Activated T-cell treated with anti-CD3 and anti-CD28 coated beads, Interleukin-2, amount 50 U/mL, for 24 hours (primary cell): ENCODE measurements around the gene NACA.
A peak's percentile ranks its signal among the peaks of the same experiment; 100 is the strongest.
"Not testable (repeated sequence)": the region's sequence is repeated elsewhere in the genome, so short reads cannot be mapped to it uniquely, and the experiment has no call there.

Experiments
- DNase-seq: peaks from one replicate; pipeline ENCODE4 v3.0.0-alpha.2; 2020
- H3K27ac Mint-ChIP-seq: 2 replicates; pipeline ENCODE4 v1.8.0; 2020; ENCODE audit warnings: mild to moderate bottlenecking, mixed read lengths
- H3K27me3 Mint-ChIP-seq: 2 replicates; pipeline ENCODE4 v1.8.0; 2020; ENCODE audit warnings: mixed read lengths
- H3K36me3 Mint-ChIP-seq: 2 replicates; pipeline ENCODE4 v1.8.0; 2020; ENCODE audit warnings: low read depth, mixed read lengths
- H3K4me1 Mint-ChIP-seq: 2 replicates; pipeline ENCODE4 v1.8.0; 2020; ENCODE audit warnings: low read depth, mixed read lengths
- H3K4me3 Mint-ChIP-seq: 2 replicates; pipeline ENCODE4 v1.8.0; 2020; ENCODE audit warnings: mild to moderate bottlenecking, moderate library complexity, mixed read lengths
- H3K9me3 Mint-ChIP-seq: 2 replicates; pipeline ENCODE4 v1.8.0; 2020; ENCODE audit warnings: mixed read lengths

The NACA gene

GRCh38 chr12:56751712-56752598 is 26.9 kb upstream of the NACA start, which contains the start of gene PRIM1:
PRIM1 (minus strand) TSS chr12:56752323; CDS start chr12:56752298, 25 bp downstream.
- DNase-seq, result peak; percentile 92
- Mint-ChIP-seq H3K27me3 (no peaks in the 10 kb centered on the region), H3K27ac (peak within 1 kb of the TSS; percentile 100), H3K4me1 (peaks cover 35% of the 10 kb centered on the region), H3K36me3 (peaks cover 50% of the 10 kb centered on the region), H3K4me3 (peak within 1 kb of the TSS; percentile 95), H3K9me3 (no peaks in the 10 kb centered on the region)

- H3K27ac Mint-ChIP-seq, H3K27me3 Mint-ChIP-seq, H3K9me3 Mint-ChIP-seq, DNase-seq: not testable (repeated sequence)
- H3K36me3 Mint-ChIP-seq, result peaks cover 64% of the 10 kb centered on the region
- H3K4me3 Mint-ChIP-seq, result peak overlapping the region; percentile 95
- H3K4me1 Mint-ChIP-seq, result peaks cover 39% of the 10 kb centered on the region
Measured at GRCh38 chr12:56750596-56750995, 25.5 kb upstream of the NACA start.

GRCh38 chr12:56749853-56750252 is 24.8 kb upstream of the NACA start:
- peaks cover 36% of the 10 kb centered on the region for H3K4me1 Mint-ChIP-seq
- peak overlapping the region; percentile 78 for H3K27ac Mint-ChIP-seq
- DNase-seq, result no peak
- peaks cover 70% of the 10 kb centered on the region for H3K36me3 Mint-ChIP-seq
- H3K4me3 Mint-ChIP-seq, result peak overlapping the region; percentile 66
- H3K9me3 Mint-ChIP-seq, result no peaks in the 10 kb centered on the region
- no peaks in the 10 kb centered on the region for H3K27me3 Mint-ChIP-seq

- Mint-ChIP-seq H3K27ac (peak overlapping the region; percentile 42), H3K36me3 (peaks cover 75% of the 10 kb centered on the region), H3K27me3 (no peaks in the 10 kb centered on the region), H3K9me3 (no peaks in the 10 kb centered on the region), H3K4me3 (no peak overlapping the region), H3K4me1 (peaks cover 36% of the 10 kb centered on the region)
- no peak for DNase-seq
Measured at GRCh38 chr12:56749359-56749758, 24.3 kb upstream of the NACA start.

DNA sequence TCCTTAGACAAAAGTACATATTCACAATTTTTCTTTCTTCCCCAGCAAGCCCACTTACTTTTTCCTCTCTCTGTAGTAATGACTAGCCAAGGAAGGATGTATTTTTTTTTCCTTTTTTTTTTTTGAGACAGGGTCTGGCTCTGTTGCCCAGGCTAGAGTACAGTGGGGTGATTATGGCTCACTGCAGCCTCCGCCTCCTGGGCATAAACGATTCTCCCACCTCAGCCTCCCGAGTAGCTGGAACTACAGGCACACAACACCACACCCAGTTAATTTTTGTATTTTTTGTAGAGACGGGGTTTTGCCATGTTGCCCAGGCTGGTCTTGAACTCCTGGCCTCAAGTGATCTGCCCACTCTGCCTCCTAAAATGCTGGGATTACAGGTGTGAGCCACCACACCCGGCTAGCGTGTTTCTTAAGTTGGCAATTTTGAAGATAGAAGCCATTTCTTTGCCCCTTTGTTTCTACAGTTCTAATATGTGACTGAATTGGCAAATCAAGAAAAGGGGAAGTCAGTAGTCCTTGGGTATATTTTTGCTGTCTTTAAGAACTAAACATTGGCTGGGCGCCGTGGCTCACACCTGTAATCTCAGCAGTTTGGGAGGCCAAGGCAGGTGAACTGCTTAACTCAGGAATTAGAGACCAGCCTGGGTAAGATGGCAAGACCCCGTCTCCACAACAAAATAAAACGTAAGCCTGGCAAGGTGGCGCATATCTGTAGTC is 3.2 kb upstream of the NACA start:
- peaks cover 13% of the 10 kb centered on the region for H3K4me1 Mint-ChIP-seq
- peak overlapping the region; percentile 50 for H3K27ac Mint-ChIP-seq
- no peaks in the 10 kb centered on the region for H3K9me3 Mint-ChIP-seq
- peaks cover 91% of the 10 kb centered on the region for H3K36me3 Mint-ChIP-seq
- DNase-seq, result no peak
- H3K4me3 Mint-ChIP-seq, result no peak overlapping the region
- no peaks in the 10 kb centered on the region for H3K27me3 Mint-ChIP-seq

- peak overlapping the region; percentile 99 for H3K27ac Mint-ChIP-seq
- peaks cover 32% of the 10 kb centered on the region for H3K4me1 Mint-ChIP-seq
- H3K27me3 Mint-ChIP-seq, H3K9me3 Mint-ChIP-seq, DNase-seq: not testable (repeated sequence)
- H3K36me3 Mint-ChIP-seq, result peaks cover 91% of the 10 kb centered on the region
- H3K4me3 Mint-ChIP-seq, result peak overlapping the region; percentile 98
Measured at GRCh38 chr12:56726196-56726675, 1.1 kb upstream of the NACA start.

GRCh38 chr12:56725723-56726102 is 614 bp upstream of the NACA start:
- Mint-ChIP-seq H3K36me3 (peaks cover 91% of the 10 kb centered on the region), H3K27ac (peak overlapping the region; percentile 99), H3K4me1 (peaks cover 37% of the 10 kb centered on the region), H3K27me3 (no peaks in the 10 kb centered on the region), H3K4me3 (peak overlapping the region; percentile 98), H3K9me3 (no peaks in the 10 kb centered on the region)
- no peak for DNase-seq

DNA sequence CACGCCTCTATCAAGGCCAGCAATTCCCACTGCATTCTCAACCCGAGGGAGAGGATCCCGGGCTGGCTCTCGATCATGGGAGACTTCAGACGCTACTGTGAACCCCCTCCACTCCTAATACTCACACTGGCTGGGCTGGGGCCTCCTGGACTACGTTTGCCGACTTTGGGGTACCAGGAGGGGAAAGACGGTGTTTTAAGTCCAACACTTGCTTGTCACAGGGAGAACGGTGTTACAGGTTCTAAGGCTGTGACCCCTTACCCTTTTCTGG is 463 bp downstream of the NACA start:
- peak overlapping the region; percentile 98 for H3K4me3 Mint-ChIP-seq
- peaks cover 96% of the 10 kb centered on the region for H3K36me3 Mint-ChIP-seq
- H3K27me3 Mint-ChIP-seq, result no peaks in the 10 kb centered on the region
- no peak for DNase-seq
- no peaks in the 10 kb centered on the region for H3K9me3 Mint-ChIP-seq
- H3K4me1 Mint-ChIP-seq, result peaks cover 48% of the 10 kb centered on the region
- peak overlapping the region; percentile 99 for H3K27ac Mint-ChIP-seq

- Mint-ChIP-seq H3K27me3 (no peaks in the 10 kb centered on the region), H3K4me3 (peak overlapping the region; percentile 98), H3K27ac (peak overlapping the region; percentile 99), H3K4me1 (peaks cover 54% of the 10 kb centered on the region), H3K36me3 (peaks cover 96% of the 10 kb centered on the region), H3K9me3 (no peaks in the 10 kb centered on the region)
- DNase-seq, result peak; percentile 51
Measured at GRCh38 chr12:56723889-56724700, 1.0 kb downstream of the NACA start.

GRCh38 chr12:56723352-56723751 is 1.7 kb downstream of the NACA start:
- Mint-ChIP-seq H3K27me3 (no peaks in the 10 kb centered on the region), H3K36me3 (peaks cover 95% of the 10 kb centered on the region), H3K4me3 (peak overlapping the region; percentile 98), H3K27ac (peak overlapping the region; percentile 99), H3K9me3 (no peaks in the 10 kb centered on the region), H3K4me1 (peaks cover 59% of the 10 kb centered on the region)
- no peak for DNase-seq

DNA sequence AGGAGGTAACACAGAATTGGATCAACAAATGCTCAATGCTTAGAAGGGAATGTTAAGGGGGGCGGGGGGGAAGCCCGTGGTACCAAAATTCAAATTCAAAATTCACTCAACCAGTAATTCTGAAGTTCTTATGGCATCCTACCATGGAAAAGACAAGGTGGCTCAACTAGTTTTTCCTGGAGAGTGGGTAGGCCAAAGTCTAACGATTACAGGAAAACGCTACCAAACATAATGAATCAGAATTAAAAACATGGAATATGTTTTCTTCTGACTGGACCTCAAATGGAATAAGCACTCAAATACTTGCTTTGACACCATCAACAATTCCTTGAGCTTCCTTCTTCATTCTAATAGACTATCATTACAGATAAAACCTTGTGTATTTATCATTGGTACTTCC is 2.3 kb downstream of the NACA start:
- H3K4me3 Mint-ChIP-seq, result peak overlapping the region; percentile 98
- peak overlapping the region; percentile 99 for H3K27ac Mint-ChIP-seq
- H3K27me3 Mint-ChIP-seq, result no peaks in the 10 kb centered on the region
- peaks cover 89% of the 10 kb centered on the region for H3K36me3 Mint-ChIP-seq
- no peak for DNase-seq
- no peaks in the 10 kb centered on the region for H3K9me3 Mint-ChIP-seq
- H3K4me1 Mint-ChIP-seq, result peaks cover 59% of the 10 kb centered on the region

DNA sequence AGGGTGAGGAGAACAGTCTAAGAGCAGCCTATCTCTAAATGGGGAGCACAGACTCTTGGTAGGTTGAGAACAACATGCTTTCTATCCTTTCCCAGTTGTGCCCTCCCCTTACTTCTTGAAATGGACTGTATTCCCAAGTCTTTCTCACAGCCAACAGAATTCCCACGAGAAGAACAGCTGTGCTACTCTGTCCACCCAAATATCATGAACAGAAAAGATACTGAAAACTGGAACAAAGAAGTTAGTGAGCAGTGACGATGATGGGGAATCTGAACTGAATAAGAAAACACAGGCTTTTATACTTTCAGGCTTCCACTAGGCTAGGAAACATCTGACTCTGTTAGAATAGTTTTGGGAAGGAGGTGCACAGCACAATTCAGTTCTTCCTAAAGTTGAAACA is 3.4 kb downstream of the NACA start:
- Mint-ChIP-seq H3K36me3 (peaks cover 84% of the 10 kb centered on the region), H3K4me1 (peaks cover 62% of the 10 kb centered on the region), H3K27me3 (no peaks in the 10 kb centered on the region), H3K9me3 (no peaks in the 10 kb centered on the region), H3K4me3 (peak overlapping the region; percentile 98), H3K27ac (peak overlapping the region; percentile 99)
- DNase-seq, result no peak

DNA sequence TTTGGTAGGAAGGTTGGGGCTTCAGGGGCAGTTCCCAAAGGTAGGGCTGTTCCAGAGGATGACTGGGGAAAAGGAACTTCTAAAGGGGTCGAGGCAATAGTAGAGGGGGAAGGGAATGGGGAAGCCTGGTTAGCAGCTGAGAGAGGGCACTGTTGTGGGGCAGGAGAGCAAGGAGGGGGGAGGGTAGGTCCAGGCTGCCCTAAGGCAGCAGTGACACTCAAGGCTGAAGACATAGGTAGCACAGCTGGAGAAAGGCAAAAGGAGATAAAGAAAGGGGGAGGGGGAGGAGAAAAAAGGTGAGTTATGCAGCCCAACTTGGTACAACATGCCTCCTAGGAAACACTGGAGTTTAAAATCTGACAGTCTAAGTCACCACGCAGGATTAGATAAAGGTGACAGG is 3.9 kb downstream of the NACA start:
- Mint-ChIP-seq H3K9me3 (no peaks in the 10 kb centered on the region), H3K27ac (peak overlapping the region; percentile 99), H3K4me1 (peaks cover 65% of the 10 kb centered on the region), H3K27me3 (no peaks in the 10 kb centered on the region), H3K4me3 (peak overlapping the region; percentile 98), H3K36me3 (peaks cover 87% of the 10 kb centered on the region)
- no peak for DNase-seq

DNA sequence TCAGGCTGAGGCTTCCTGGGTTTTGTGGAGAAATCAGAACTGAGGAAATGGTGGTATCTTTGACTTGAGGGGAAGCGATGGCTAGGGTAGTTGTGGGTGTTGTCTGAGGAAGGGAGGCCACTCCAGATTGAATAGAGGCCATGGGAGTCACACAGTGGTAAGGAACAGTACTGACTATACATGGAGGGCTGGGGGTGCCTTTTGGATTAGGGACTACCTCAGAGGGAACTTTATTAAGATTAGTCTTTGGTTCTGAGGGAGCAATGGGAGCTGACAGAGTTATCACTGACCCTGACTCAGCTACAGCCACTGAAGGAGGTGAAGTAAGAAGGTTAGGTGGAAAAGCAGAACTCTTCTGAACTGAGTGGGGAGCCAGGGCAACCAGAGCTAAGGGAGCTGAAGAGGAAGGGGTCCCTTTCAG is 4.4 kb downstream of the NACA start:
- Mint-ChIP-seq H3K36me3 (peaks cover 88% of the 10 kb centered on the region), H3K9me3 (no peaks in the 10 kb centered on the region), H3K4me1 (peaks cover 66% of the 10 kb centered on the region), H3K4me3 (peak overlapping the region; percentile 98), H3K27me3 (no peaks in the 10 kb centered on the region), H3K27ac (peak overlapping the region; percentile 99)
- no peak for DNase-seq
